NCI-H187 (cell line): ENCODE data around the gene KIFC3.
"Not testable (repeated sequence)": the region's sequence is repeated elsewhere in the genome, so short reads cannot be mapped to it uniquely, and the experiment has no call there.

Experiments
- DNase-seq, 2 experiments: peaks; one replicate each; lab custom pipeline; 2025; lab: John Stamatoyannopoulos, UW

The KIFC3 gene

DNA sequence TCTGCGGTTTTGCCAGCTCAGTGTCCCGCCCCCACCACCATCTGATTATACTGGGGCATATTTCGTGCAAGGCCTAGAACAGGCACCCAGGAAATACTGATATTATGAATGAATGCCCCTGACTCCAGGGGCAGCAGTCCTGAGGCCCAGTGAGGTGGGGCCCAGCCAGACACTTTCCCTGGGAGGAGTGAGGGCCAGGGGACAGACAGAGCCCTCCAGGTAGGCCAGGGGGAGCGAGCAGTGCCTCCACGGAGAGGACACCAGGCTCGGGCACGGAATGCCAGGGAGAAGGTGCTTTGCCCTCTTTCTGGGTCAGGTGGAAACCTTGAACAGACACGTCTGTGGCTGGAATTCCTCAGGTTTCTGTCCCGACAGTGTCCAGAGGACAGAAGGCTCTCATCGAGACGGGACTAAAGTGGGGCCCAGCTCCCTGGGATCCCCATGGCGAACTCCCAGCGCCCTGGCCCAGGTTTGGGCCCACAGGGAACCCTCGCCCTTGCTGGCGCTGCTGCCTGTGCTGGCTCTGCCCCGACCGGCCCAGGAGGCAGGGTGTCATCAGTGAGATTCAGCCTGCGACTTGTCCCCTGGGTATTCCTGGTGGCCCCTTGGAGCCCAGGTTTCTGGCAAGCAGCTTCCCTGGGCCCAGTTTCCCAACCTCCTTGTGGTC, 62.4 kb downstream of the KIFC3 start:
- no peak for DNase-seq

DNA sequence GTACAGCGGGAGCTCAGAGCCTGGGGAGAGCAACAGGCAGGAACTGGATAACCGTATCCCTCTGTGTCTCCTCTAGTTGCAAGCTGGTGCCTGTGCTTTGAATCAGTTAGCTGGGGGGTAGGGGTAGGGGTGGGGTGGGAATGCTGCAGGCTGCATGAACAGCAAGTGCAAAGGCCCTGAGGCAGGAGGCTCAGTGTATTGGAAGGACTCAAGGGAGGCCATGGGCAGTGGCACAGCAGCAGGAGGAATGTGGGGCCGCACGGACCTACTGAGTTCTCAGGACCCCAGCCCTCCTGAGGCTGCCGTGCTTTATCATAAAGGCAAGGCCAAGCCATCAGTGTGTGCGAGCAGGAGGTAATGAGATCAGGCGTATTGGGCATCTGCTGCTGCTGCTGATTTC, 63.4 kb downstream of the KIFC3 start:
- no peak for DNase-seq

DNA sequence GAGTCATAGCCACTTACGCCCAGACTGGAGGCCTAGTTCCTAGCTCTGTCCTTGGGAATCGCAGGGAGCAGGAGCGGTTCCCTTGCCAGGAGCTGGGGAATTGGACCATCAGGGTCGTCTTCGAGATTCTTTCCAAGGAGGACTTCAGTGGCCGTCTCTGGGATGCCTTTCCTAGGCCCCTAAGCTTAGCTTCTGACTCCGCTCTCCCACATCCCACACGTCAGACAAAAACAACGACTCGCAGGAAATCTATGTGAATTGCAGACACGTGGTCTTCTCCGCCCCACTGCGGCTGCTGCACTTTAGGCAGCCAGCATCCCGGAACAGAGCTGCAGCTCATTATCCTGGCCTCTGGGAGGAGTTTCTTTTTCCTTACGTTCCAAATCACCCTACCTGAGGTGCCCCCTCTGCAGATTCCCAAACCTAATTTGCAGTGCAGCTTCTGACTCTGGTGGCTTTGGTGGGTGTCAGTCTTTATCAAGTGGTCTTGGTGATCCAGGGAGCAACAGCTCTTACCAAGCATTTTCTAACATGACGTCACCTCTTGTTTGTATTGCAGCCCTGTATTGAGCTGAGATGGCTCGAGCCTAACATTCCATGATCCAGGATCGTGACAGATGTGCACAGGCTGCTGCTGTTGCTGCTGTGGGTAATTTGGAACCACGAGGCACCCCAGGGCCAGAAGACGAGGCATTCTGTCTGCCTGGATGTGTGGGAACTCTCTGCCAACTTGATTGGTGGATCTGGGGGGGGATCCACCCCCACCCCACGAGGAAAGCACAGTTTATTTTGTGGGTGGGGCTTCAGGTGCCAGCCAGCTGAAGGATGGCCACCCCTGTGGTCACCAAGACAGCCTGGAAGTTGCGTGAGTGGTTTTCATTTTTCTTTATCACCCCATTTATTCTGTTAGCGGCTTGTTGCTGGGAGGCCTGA, 65.6 kb downstream of the KIFC3 start:
- DNase-seq = no peak

DNA sequence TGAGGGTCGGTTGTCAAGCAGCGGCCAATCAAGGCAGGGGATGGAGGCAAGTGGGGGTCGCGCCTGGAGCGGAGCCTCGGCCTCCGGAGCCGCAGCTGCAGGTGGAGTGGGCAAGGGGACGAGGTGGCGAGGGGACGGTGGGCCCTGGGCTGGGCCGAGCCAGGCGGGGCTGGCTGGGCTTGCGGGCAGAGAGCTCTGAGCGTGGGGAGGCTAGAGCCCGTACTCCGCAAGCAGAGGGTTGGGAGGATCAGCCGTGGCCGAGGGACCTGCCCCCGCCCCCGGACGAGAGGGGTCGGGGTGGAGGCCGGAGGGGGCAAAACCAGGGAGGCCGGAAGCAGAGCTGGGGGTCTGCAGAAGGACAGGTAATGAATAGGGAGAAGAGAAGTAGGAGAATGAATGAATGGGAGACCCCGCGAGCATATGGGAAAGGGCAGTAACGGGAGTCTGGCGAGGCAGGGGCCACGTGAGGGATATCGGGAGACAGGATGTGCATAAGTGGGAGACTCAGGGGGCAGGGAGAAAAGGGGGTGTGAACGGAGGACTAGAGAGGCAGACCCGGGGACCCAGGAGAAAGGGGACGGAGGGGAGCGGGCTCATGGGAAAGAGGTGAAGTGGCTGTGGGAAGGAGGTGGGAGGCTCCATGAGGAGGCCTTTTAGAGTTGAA, 66.4 kb downstream of the KIFC3 start, which contains the start of gene KATNB1:
Gene KATNB1 (plus strand): TSS at position 16 of the 664 bp plus-strand sequence. CDS start 1,474 bp downstream, outside the sequence.
- no peak for DNase-seq

DNA sequence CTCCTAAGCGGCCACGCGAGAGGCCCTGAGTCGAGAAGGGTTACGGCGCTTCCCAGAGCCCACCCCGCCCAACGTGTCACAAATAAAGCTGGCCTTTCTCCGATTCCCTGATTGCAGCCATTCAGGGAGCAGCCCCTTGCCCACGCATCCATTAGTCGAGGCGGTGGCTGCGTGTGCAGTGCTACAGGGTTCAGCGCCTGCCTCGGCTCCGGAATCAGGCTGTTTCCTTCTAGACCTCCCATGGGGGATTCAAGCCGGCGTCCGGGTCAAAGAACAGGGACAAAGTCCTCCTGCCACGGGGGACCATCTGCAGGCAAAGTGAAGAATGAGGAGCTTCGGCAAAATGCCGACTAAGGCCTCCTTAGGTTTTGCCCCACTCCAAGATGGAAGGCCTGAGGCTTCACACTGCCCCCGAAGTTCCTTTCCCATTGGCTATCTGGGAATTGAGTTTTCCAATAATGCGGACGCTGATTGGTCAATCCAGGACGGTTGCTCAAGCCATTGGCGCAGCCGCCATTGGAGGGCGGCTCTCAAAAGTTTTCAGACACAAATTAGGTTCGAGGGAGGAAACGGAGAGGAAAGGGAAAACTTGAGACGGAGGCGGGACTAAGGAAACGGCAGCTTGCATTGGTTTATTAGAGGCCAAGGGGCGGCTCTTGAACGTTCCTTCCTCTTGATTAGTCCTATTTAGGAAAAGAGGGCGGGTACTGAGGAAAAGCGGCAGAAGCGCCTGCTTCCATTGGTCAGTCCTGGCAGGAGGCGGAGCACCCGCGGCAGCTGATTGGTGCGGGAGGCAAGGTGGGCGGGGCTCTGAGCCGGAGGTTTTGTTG, 67.2 kb downstream of the KIFC3 start:
- DNase-seq = peak; percentile 88 to 94

DNA sequence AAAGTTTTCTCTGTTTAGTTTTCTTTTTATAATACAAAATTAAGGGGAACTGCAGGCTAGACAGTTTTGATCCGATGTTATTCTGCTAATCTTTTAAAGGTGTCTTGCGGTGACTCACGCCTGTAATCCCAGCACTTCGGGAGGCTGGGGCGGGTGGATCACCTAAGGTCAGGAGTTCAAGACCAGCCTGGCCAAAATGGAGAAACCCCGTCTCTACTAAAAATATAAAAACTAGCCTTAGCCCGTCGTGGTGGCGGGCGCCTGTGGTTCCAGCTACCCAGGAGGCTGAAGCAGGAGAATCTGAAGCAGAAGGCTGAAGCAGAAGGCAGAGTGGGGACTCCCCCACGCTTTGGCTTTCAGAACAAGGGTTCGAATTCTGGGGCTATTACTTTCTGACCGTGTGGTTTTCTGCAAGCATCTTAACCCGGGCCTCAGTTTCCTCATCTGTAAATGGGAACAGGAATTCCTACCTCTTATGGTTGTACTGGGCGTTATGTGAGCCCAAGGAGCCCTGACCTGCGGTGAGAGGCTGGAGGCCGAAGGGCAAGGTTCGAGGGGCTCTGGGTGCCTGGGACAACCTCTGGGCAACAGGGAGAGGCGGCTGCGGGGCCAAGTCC, 67.9 kb downstream of the KIFC3 start:
- no peak for DNase-seq

DNA sequence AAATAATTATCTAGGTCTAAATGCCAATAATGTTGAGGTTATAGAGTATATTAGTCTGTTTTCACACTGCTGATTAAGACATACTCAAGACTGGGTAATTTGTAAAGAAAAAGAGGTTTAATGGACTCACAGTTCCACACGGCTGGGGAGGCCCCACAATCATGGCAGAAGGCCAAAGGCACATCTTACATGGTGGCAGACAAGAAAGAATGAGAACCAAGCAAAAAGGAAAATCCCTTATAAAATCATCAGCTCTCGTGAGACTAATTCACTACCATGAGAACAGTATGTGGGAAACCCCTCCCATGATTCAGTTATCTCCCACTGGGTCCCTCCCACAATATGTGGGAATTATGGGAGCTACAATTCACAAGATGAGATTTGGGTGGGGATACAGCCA, 69.6 kb downstream of the KIFC3 start:
- DNase-seq = no peak

DNA sequence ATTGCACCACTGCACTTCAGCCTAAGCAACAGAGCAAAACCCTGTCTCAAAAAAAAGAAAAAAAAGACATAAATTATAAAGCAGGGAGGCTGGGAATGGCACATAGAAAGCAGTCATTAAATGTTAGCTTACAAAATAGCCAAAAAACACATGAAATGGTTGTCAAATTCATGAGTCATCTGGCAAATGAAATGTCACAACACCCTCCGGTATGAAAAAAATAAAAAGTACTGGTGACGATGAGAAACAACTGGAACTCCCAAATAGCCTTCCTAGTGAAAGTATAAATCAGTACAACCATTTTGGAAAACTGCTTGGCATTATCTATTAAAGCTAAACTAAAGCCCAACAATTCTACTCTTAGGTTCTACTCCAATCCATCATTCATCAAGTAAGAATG, 70.3 kb downstream of the KIFC3 start:
- no peak for DNase-seq

DNA sequence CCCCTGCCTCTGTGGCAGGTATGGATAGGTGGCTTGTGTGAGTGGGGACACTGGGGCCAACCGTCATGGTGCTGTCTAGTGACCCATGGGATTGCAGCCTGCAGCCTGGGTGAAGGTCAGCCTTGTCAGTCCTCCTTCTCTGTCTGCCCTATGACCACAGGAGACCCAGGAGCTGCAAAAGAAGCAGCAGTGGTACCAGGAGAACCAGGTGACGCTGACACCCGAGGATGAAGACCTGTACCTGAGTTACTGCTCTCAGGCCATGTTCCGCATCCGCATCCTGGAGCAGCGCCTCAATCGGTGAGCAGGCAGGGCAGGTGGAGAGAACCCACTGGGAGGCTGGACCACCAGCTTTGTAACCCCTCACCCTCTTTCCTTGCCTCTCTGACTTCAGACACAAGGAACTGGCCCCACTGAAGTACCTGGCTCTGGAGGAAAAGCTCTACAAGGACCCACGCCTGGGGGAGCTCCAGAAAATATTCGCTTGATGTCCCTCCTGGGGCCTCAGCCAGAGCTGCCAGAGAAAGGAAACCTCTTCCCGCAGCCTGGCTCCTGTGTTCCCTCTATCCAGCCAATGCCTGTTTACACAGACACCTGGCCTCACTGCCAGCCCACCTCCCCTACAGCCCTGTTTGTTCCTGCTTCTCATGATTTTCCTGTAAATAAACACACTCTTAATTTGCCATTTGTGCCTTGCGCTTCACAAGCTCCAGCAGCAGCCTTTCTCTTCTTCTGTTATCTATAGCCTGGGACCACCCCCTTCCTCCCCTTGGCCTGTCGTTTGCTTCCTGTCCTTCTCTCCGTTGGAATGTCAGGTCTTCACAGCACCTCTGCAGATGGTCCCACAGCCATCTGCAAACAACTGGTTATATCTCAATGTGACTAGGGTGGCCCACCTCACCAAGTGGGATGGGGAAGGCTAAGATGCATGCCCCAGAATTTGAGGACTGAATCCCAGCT, 71.2 kb downstream of the KIFC3 start:
- no peak for DNase-seq

DNA sequence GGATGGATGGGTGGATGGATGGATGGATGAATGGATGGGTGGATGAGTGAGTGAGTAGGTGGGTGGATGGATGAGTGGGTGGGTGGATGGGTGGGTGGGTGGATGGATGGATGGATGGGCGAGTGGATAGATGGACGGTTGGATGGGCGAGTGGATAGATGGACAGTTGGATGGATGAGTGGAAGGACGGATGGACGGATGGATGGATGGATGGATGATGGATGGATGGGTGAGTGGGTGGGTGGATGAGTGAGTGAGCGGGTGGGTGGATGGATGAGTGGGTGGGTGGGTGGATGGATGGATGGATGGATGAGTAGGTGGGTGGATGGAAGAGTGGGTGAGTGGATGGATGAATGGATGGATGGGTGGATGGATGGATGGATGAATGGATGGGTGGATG, 72.4 kb downstream of the KIFC3 start:
- DNase-seq = not testable (repeated sequence)

DNA sequence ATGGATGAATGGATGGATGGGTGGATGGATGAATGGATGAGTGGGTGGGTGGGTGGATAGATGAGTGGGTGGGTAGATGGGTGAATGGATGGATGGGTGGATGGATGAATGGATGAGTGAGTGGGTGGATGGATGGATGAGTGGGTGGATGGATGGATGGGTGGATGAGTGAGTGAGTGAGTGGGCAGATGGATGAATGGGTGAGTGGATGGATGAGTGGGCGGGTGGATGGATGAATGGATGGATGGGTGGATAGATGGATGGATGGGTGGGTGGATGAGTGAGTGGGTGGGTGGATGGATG, 73.2 kb downstream of the KIFC3 start:
- no peak for DNase-seq

DNA sequence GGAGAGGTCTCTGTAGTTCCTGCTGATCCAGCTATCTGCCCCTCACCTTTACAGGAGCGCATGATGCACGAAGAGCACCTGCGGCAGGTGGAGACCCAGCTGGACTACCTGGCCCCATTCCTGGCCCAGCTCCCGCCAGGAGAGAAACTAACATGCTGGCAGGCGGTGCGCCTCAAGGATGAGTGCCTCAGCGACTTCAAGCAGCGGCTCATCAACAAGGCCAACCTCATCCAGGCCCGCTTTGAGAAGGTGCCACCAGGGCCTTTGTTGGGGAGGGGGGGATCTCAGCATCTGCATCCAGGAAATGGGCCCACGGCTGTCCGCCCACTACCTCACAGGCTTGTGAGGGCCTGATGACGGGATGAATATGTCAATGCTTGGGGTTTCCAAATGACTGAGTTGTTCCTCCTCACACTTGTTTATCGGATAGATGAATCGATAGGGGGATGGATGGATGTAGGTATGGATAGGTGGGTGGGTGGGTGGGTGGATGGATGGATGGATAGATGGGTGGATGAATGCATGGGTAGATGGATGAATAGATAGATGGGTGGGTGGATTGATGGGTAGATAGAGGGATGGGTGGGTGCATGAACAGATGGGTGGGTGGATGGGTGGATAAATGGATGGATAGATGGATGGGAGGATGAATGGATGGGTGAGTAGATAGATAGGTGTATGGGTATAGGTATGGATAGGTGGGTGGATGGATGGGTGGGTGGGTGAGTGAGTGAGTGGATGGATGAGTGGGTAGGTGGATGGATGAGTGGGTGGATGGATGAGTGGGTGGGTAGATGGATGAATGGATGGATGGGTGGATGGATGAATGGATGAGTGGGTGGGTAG, 73.7 kb downstream of the KIFC3 start:
- DNase-seq = no peak

DNA sequence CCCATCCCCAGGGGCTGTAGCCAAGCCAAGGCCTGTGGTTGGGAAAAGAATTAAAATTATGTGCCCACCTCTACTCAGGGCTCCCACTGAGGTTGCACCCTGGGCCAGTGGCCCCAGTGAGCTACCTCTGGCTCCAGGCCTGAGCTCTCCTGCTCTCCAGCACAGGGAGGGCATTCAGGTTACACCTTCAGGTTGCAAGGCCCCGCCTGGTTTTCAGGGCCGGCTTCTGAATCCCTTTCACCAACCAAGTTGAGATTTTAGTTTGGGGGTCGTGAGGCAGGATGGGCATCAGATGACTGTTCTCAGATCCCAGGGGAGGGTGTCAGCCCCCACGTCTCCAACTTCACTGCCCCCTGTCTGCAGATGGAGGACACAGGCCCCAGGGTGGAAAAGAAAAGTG, 74.7 kb downstream of the KIFC3 start:
- no peak for DNase-seq

DNA sequence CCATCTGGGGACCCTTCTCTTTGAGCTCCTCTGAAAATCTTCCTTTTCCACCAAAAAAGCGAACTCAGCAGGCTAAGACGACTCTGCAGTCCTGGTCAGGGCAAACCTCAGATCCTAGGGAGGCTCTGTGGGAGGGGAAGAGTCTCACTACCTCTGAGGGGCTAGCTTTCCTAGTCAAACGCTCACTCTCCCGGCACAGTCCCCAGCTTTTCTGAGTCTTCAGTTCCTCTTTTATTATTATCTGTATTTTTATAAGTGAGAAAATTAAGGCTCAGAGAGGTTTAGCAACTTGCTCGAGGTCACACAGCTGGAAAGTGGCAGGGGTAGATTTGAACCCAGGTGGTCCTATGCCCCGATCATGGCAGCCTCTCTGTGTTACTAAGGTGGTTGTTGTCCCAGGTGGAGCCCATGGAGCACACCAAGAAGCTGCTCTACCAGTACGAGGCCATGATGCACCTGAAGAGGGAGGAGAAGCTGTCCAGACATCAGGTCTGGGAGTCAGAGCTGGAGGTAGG, 75.8 kb downstream of the KIFC3 start:
- no peak for DNase-seq

DNA sequence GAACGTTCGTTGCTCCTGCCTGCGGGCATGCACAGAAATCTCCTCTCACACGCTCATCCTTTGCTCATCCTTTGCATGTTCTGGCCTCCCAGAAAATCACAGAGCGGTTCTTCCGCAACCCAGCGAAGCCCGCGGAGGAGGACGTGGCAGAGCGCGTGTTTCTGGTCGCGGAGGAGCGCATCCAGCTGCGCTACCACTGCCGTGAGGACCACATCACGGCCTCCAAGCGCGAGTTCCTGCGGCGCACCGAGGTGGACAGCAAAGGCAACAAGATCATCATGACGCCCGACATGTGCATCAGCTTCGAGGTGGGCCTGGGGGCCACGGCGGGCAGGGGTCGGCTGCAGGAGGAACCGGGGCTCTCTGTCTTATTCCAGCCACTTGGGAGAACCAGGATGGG, 76.3 kb downstream of the KIFC3 start:
- no peak for DNase-seq

DNA sequence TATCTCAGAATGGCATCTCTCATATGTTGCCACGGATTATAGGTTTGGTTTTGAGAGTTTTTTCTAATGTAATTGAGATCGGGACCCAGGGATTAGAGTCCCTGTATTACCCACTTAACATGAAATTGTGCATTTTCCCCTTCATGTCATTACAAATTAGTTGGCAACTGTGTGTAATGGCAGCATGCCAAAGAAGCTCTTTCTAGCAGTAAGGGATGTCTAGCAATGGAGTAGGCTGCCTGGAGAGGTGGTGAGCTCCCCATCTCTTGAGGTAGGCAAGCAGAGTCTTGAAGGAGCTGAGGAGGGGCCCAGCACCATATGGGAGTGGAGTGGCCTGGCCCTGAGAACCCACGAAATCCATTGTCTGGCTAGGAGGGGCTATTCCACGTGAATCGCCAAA, 76.7 kb downstream of the KIFC3 start:
- DNase-seq = no peak

DNA sequence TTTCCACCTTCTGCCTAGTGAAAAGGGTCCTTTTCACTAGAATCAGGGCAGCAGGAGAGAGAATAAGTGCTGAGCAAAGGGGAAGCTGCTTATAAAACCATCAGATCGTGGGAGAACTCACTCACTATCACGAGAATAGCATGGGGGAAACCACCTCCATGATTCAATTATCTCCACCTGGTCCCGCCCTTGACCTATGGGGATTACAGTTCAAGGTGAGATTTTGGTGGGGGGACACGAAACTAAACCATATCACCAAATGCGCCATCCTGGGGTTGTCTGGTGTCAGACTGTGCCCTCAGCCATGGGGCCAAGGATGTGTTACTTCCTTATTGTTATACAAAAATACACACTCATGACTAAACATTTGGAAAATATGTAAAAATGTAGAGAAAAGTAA, 77.1 kb downstream of the KIFC3 start:
- no peak for DNase-seq

DNA sequence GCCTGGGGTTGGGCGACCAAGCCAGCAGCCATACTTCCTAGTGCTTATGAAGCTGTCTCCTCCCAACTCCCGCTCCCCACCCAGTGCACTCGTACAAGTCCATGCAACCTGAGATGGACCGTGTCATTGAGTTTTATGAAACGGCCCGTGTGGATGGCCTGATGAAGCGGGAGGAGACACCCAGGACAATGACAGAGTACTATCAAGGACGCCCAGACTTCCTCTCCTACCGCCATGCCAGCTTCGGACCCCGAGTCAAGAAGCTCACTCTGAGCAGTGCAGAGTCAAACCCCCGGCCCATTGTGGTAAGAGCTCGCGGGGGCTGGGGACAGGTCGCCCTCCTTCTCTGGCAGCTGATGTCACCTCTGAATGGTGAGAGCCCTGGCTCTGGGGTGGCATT, 77.8 kb downstream of the KIFC3 start:
- no peak for DNase-seq

DNA sequence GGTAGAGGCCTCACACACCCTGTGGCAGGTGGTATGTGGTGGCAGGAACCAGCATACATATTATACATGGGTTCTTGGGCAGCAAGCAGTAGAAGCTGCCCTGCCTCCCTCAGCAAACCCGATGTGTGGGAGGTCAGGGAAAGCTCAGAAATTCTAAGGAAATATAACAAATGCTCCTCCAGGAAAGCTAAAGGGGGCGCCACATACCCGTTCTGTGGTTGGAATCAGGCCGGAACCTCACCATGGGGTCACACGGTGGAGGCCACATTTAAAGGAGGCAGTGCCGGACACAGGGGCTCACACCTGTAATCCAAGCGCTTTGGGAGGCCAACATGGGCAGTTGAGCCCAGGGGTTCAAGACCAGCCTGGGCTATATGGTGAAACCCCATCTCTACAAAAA, 79.1 kb downstream of the KIFC3 start:
- no peak for DNase-seq
